Endothelial cell of umbilical vein (primary cell): ENCODE measurements around the gene CROT. TPM values are rescaled to one million over a fixed set of nuclear protein-coding genes. Genes with fewer than 3 reads are reported as not detected.

Experiments
- BruUV-seq: library from RNA; stranded (reverse); fragments of 400-500 nt; replicated peaks from 2 replicates; lab custom pipeline; 2021; lab: Mats Ljungman, UMichigan
- CTCF ChIA-PET: fragments of 300-600, 350-600 bp; sonication (Branson Sonifier 250); formaldehyde crosslinking; loops from one replicate; lab custom pipeline; 2021; ENCODE audit warnings: antibody characterized with exemption, inconsistent platforms; lab: Charles Lee
- POLR2A ChIA-PET: fragments of 300-600, 350-600 bp; sonication (Branson Sonifier 250); formaldehyde crosslinking; loops from one replicate; lab custom pipeline; 2021; ENCODE audit warnings: antibody characterized with exemption, inconsistent platforms; lab: Charles Lee
- DNase-seq: peaks from one replicate; pipeline ENCODE4 v3.0.0-alpha.2; 2011; ENCODE audit warnings: low read depth, low spot score
- FAIRE-seq: peaks from 2 replicates; lab custom pipeline; 2011; peaks lifted over from hg19 to GRCh38; lab: Jason Lieb, UNC
- H2AFZ ChIP-seq: 2 replicates; pipeline ENCODE4 v1.6.0; 2012; ENCODE audit warnings: low read depth, low read length, control low read depth, inconsistent platforms
- H3K27ac ChIP-seq: 2 replicates; pipeline ENCODE4 v1.5.1; 2011; ENCODE audit warnings: low read depth, mild to moderate bottlenecking, control low read depth, low read length, moderate library complexity; ENCODE audit not compliant: insufficient read depth
- H3K27me3 ChIP-seq, 2 experiments: 2 replicates each; pipeline versions ENCODE4 v1.6.0 to v1.6.1; 2011; ENCODE audit warnings: low read length in 2 of 2, mixed read lengths in 1 of 2; ENCODE audit not compliant: control insufficient read depth in 2 of 2, insufficient read depth in 2 of 2
- H3K36me3 ChIP-seq, 2 experiments: 2 replicates in 1 of 2; 3 replicates in 1 of 2; pipeline ENCODE4 v1.5.1; 2011; ENCODE audit warnings: low read length in 2 of 2, mild to moderate bottlenecking in 1 of 2, moderate library complexity in 1 of 2; ENCODE audit not compliant: control insufficient read depth in 2 of 2, insufficient read depth in 2 of 2; ENCODE audit errors: extremely low read depth in 1 of 2
- H3K4me1 ChIP-seq: 3 replicates; pipeline ENCODE4 v1.5.1; 2011; ENCODE audit warnings: mild to moderate bottlenecking, low read length; ENCODE audit not compliant: control insufficient read depth, insufficient read depth; ENCODE audit errors: extremely low read depth
- H3K4me2 ChIP-seq: 2 replicates; pipeline ENCODE4 v1.6.1; 2011; ENCODE audit warnings: low read length, control low read depth, mixed read lengths; ENCODE audit not compliant: insufficient read depth
- H3K4me3 ChIP-seq, 3 experiments: fragments of 200-600 bp in 1 of 3; sonication (generic), shearing (Covaris generic) in 1 of 3; replicated peaks in 1 of 3; 2 replicates each; pipeline ENCODE4 v1.5.1; 2011 to 2016; ENCODE audit warnings: control low read depth in 3 of 3, low read length in 3 of 3, mild to moderate bottlenecking in 2 of 3, inconsistent platforms in 1 of 3, low read depth in 1 of 3, moderate library complexity in 1 of 3; ENCODE audit not compliant: insufficient read depth in 1 of 3
- H3K79me2 ChIP-seq: 2 replicates; pipeline ENCODE4 v1.6.0; 2012; ENCODE audit warnings: low read length, inconsistent platforms; ENCODE audit not compliant: control insufficient read depth, insufficient read depth
- H3K9ac ChIP-seq: replicated peaks from 2 replicates; pipeline ENCODE3; 2011; ENCODE audit warnings: low read length, control low read depth; ENCODE audit not compliant: insufficient read depth; ENCODE audit errors: extremely low read depth
- H3K9me1 ChIP-seq: replicated peaks from 3 replicates; pipeline ENCODE4 v1.6.0; 2011; ENCODE audit warnings: mild to moderate bottlenecking, low read length; ENCODE audit not compliant: control insufficient read depth, insufficient read depth; ENCODE audit errors: extremely low read depth
- H3K9me3 ChIP-seq: replicated peaks from 2 replicates; pipeline ENCODE4 v1.5.1; 2012; ENCODE audit warnings: low read length, inconsistent platforms; ENCODE audit not compliant: control insufficient read depth, insufficient read depth
- H4K20me1 ChIP-seq: replicated peaks from 2 replicates; pipeline ENCODE3; 2011; ENCODE audit warnings: mild to moderate bottlenecking, low read length; ENCODE audit not compliant: control insufficient read depth, insufficient read depth; ENCODE audit errors: extremely low read depth
- CTCF ChIP-seq, 2 donors: IDR thresholded peaks; 1 replicate in 1 of 2; 2 replicates in 1 of 2; pipeline ENCODE4 v1.5.1; 2011; ENCODE audit warnings: low read length in 2 of 2, mild to moderate bottlenecking in 2 of 2, moderate library complexity in 2 of 2, control low read depth in 1 of 2, inconsistent platforms in 1 of 2, low read depth in 1 of 2; ENCODE audit not compliant: insufficient read depth in 1 of 2; ENCODE audit errors: extremely low read depth in 1 of 2
- EZH2 ChIP-seq: IDR thresholded peaks from 2 replicates; pipeline ENCODE4 v1.6.1; 2012; ENCODE audit warnings: borderline replicate concordance, low read depth, mild to moderate bottlenecking, moderate library complexity, low read length, inconsistent platforms; ENCODE audit not compliant: severe bottlenecking
- FOS ChIP-seq: IDR thresholded peaks from 2 replicates; pipeline ENCODE4 v1.6.1; 2011; ENCODE audit warnings: mild to moderate bottlenecking, low read length, moderate library complexity, borderline replicate concordance; ENCODE audit not compliant: insufficient read depth
- GATA2 ChIP-seq: IDR thresholded peaks from 2 replicates; pipeline ENCODE4 v1.7.0; 2011; ENCODE audit warnings: low read depth, mild to moderate bottlenecking, moderate library complexity, mixed read lengths, low read length; ENCODE audit not compliant: insufficient read length, insufficient read depth
- JUN ChIP-seq: IDR thresholded peaks from 2 replicates; pipeline ENCODE4 v1.6.1; 2011; ENCODE audit warnings: borderline replicate concordance, low read depth; ENCODE audit not compliant: insufficient read length, insufficient read depth
- MAX ChIP-seq: IDR thresholded peaks from 2 replicates; pipeline ENCODE4 v1.6.1; 2011; ENCODE audit not compliant: insufficient read depth, insufficient read length
- MYC ChIP-seq: IDR thresholded peaks from one replicate; pipeline ENCODE4 v1.6.1; 2011; ENCODE audit warnings: mild to moderate bottlenecking, low read depth, low read length
- POLR2A ChIP-seq: IDR thresholded peaks from 2 replicates; pipeline ENCODE4 v1.6.1; 2012; ENCODE audit warnings: low read depth, mild to moderate bottlenecking, control low read depth, low read length
- POLR2AphosphoS5 ChIP-seq: IDR thresholded peaks from 2 replicates; pipeline ENCODE4 v1.6.1; 2012; ENCODE audit warnings: low read depth, mild to moderate bottlenecking, control low read depth, low read length, moderate library complexity; ENCODE audit not compliant: insufficient read depth
- dilution Hi-C: fragments of 300-500 bp; cut with MboI; formaldehyde crosslinking; loops from one replicate; pipeline ENCODE4 v1.15.0; 2019; ENCODE audit warnings: low sequenced_read_pairs; ENCODE audit not compliant: extremely low pct_ligation_motif_present
- intact Hi-C: fragments of 100-400 bp; cut with micrococcal nuclease; formaldehyde crosslinking; loops from one replicate; pipeline ENCODE4 v1.10.0; 2022
- polyA plus RNA-seq, 4 experiments: library from polyadenylated mRNA; depleted of rRNA in 3 of 4; stranded (reverse) in 3 of 4; unstranded in 1 of 4; fragments of >200 nt; gene quantifications; 2 replicates each; pipeline versions ENCODE4 v1.2.1 to v1.2.3, GENCODE V29; 2011 to 2012; ENCODE audit warnings: missing spikeins in 1 of 4
- total RNA-seq: library from RNA; stranded (reverse); gene quantifications from 2 replicates; pipeline ENCODE4 v1.2.3, GENCODE V29; 2021

CROT gene
- total and polyA plus RNA-seq, 2 donors (not counting 3 experiments of a cell fraction or from before 2014, with no cell fraction given), result 3.3 to 6.6 TPM

- Histone ChIP-seq H3K36me3 (no peaks in the 10 kb centered on the region), H3K4me1 (no peaks in the 10 kb centered on the region), H3K79me2 (no peaks in the 10 kb centered on the region), H3K27ac (no peak overlapping the region), H3K9ac (no peak overlapping the region), H3K27me3 (no peaks in the 10 kb centered on the region), H3K9me3 (no peaks in the 10 kb centered on the region), H4K20me1 (no peaks in the 10 kb centered on the region), H2AFZ (no peak overlapping the region), H3K9me1 (no peaks in the 10 kb centered on the region), H3K4me3 (no peak overlapping the region), H3K4me2 (no peak overlapping the region)
- BruUV-seq, result no TSS peak
- dilution Hi-C loops (no loop called here), intact Hi-C loops (no loop called here)
- TF ChIP-seq POLR2AphosphoS5, result no peak
- TF ChIP-seq MAX, result no peak
- TF ChIP-seq CTCF (IDR thresholded peaks at IDR 0.05; ENCODE audit: extremely low read depth in 1 of 2, insufficient read depth in 1 of 2, low read depth in 1 of 2, low read length in 2 of 2), result no peak
- TF ChIP-seq FOS, result no peak
- TF ChIP-seq JUN, result no peak
- TF ChIP-seq GATA2, result no peak
- TF ChIP-seq EZH2, result no peak
- TF ChIP-seq MYC, result no peak
- TF ChIP-seq POLR2A, result no peak
- FAIRE-seq (no peak), DNase-seq (no peak)
- ChIA-PET POLR2A (no interaction called here), CTCF (interaction anchor here (0.7 kb wide), 1 partner anchor 1915 kb away, joined by 3 read pairs; no protein-coding TSS in a partner anchor)
Measured at GRCh38 chr7:87375662-87376435, 30.4 kb downstream of the CROT start.
